Activated CD8-positive, alpha-beta memory T cell treated with anti-CD3 and anti-CD28 coated beads, Interleukin-2, amount 10 ng/mL, durations not matched to agents 7 days and 5 days (primary cell): ENCODE data around the gene PLXNB3. TPM values are rescaled to one million over a fixed set of nuclear protein-coding genes. Genes with fewer than 3 reads are reported as not detected.

Source experiments
- ATAC-seq: fragments of 150-1000 bp; cut with Tn5 transposase; one replicate; pipeline ENCODE4 v1.10.0; 2021; ENCODE audit warnings: moderate library complexity
- CTCF ChIA-PET: fragments of 350-600 bp; sonication (Branson Sonifier 250); formaldehyde crosslinking; loops from one replicate; lab custom pipeline; 2021; ENCODE audit warnings: antibody characterized with exemption; lab: Charles Lee
- DNase-seq: peaks from one replicate; pipeline ENCODE4 v3.0.0-alpha.2; 2020
- H3K27ac Mint-ChIP-seq: one replicate; pipeline ENCODE4 v1.8.0; 2021; ENCODE audit warnings: mild to moderate bottlenecking, mixed read lengths
- H3K27me3 Mint-ChIP-seq: one replicate; pipeline ENCODE4 v1.8.0; 2021; ENCODE audit warnings: mixed read lengths
- H3K36me3 Mint-ChIP-seq: one replicate; pipeline ENCODE4 v1.8.0; 2021; ENCODE audit warnings: mild to moderate bottlenecking, mixed read lengths
- H3K4me1 Mint-ChIP-seq: one replicate; pipeline ENCODE4 v1.8.0; 2021; ENCODE audit warnings: mixed read lengths
- H3K4me3 Mint-ChIP-seq: one replicate; pipeline ENCODE4 v1.8.0; 2021; ENCODE audit warnings: mild to moderate bottlenecking, moderate library complexity, mixed read lengths
- H3K9me3 Mint-ChIP-seq: one replicate; pipeline ENCODE4 v1.8.0; 2022; ENCODE audit warnings: low read depth, mixed read lengths
- total RNA-seq, 2 experiments: library from RNA; stranded (reverse); gene quantifications; one replicate each; pipeline ENCODE4 v1.2.3, GENCODE V29; 2021

Gene PLXNB3
- under 1 TPM; 0.42 to 0.50 TPM for total RNA-seq

DNA sequence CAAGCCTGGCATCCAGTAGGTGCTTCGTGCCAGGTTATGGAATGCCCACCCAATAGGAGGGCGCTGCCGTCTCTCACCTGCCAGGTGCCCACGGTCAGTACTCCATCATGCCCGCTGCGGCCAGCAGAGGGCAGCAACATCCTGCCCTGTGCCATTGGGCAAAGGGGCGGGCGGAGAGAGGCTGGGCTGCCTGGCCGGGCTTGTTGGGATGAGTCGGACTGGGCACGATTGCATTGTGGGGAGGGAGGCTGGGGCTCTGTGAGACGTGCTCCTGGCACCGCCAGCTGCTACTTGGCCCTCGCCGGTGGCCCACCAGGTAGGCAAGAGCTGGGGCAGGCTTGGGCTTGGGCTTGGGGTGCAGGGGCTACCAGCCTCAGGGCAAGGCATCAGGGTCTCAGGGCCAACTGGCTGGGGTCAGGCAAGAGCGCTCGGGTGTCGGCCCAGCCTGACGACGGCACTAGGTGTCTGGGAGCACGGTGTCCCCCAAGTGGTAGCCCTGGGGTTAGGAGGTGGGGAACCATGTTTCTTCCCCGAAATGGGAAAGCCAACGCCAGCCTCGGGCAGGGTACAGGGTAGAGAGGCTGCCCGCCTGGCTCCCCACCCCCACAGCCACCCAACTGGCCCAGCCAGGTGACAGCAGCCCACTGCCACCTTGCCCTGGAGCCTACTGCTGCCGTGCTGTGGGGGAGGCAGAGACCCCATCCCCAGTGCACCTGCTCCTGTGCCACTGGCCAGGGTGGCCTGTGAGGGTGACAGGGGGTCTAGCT, at the start of gene PLXNB3:
TSS of gene PLXNB3 (plus strand) at position 261 of the 767 bp plus-strand sequence. CDS start 1,287 bp downstream, outside the sequence.
- Mint-ChIP-seq H3K27me3 (no peaks in the 10 kb centered on the region), H3K4me3 (no peak within 1 kb of the TSS), H3K27ac (no peak within 1 kb of the TSS), H3K36me3 (no peaks in the 10 kb centered on the region), H3K4me1 (peaks cover 5% of the 10 kb centered on the region), H3K9me3 (no peaks in the 10 kb centered on the region)
- ATAC-seq, result peak; percentile 91
- CTCF ChIA-PET, result interaction anchor here (0.6 to 1.8 kb wide), 14 partner anchors 9 to 207 kb away, joined by 3 to 10 read pairs (median 3); partner anchors contain the start of genes ARHGAP4, IDH3G, RENBP and SSR4
- DNase-seq, result peak; percentile 77

DNA sequence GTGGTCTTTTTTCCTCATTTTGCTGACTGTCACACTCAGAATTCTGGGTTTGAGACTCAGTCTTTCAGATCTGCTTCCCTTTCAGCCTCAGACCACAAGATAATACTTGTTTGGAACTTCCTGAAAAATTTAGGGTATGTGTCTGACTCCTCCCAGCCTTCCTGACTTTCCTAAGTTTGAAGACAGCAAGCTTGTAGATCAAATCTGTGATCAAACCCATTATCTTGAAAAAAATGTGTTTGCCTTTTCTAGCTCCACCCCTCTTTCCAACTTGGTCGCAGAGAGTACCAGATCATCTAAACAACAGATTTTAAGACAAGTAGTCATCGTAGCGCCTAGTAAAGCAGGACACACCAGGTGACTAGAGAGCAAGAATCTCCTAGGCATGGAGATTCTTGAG, 49.8 kb upstream of the PLXNB3 start:
- CTCF ChIA-PET, result no interaction called here
- no peak overlapping the region for H3K27ac Mint-ChIP-seq
- DNase-seq (no peak), ATAC-seq (no peak)
- H3K27me3 Mint-ChIP-seq, result no peaks in the 10 kb centered on the region
- no peak overlapping the region for H3K4me3 Mint-ChIP-seq
- H3K9me3 Mint-ChIP-seq, result no peaks in the 10 kb centered on the region
- peaks cover 31% of the 10 kb centered on the region for H3K36me3 Mint-ChIP-seq
- H3K4me1 Mint-ChIP-seq, result peaks cover 5% of the 10 kb centered on the region

DNA sequence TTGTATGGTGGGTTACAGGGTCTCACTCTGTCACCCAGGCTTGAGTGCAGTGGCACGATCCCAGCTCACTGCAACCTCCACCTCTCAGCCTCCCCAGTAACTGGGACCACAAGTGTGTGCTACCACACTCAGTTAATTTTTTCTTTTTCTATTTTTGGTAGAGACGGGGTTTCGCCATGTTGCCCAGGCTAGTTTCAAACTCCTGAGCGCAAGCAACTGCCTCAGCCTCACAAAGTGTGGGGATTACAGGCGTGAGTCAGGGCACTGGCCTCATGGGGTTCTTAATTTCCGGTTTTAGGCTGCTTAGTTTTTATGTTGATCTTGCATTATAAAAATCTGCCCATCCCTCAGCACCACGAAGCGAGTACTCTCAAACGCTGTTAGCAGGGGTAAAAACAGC, 46.6 kb upstream of the PLXNB3 start:
- H3K4me1 Mint-ChIP-seq, result peaks cover 16% of the 10 kb centered on the region
- no peak for DNase-seq

DNA sequence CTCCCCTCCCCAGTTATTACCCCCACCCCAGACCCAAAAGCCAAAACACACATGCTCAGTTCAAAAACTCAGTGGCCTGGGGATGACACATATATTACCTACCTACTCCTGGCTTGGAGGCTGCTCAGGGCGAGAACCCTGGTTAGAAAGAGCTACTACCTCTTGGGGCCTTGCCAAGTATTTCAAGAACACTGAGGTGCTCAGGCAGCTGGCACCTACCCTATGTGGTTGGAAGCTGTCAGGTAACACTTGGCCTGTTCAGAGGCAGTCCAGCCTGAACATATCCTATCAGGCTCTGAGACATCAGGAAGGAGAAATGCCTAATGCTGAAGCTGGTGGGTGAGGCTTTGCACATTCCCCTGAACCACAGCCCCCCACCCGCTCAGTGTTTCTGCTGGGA, 44.8 kb upstream of the PLXNB3 start:
- Mint-ChIP-seq H3K27me3 (no peaks in the 10 kb centered on the region), H3K4me1 (peaks cover 20% of the 10 kb centered on the region), H3K27ac (no peak overlapping the region), H3K9me3 (no peaks in the 10 kb centered on the region), H3K4me3 (no peak overlapping the region), H3K36me3 (peaks cover 28% of the 10 kb centered on the region)
- CTCF ChIA-PET, result no interaction called here
- no peak for DNase-seq
- ATAC-seq, result no peak

More for the DNA sequence above, 46.6 kb upstream of the PLXNB3 start:
- no peaks in the 10 kb centered on the region for H3K27me3 Mint-ChIP-seq
- H3K4me3 Mint-ChIP-seq, result no peak overlapping the region
- H3K36me3 Mint-ChIP-seq, result peaks cover 34% of the 10 kb centered on the region
- H3K9me3 Mint-ChIP-seq, result no peaks in the 10 kb centered on the region
- ATAC-seq, result no peak
- CTCF ChIA-PET, result no interaction called here
- H3K27ac Mint-ChIP-seq, result no peak overlapping the region

DNA sequence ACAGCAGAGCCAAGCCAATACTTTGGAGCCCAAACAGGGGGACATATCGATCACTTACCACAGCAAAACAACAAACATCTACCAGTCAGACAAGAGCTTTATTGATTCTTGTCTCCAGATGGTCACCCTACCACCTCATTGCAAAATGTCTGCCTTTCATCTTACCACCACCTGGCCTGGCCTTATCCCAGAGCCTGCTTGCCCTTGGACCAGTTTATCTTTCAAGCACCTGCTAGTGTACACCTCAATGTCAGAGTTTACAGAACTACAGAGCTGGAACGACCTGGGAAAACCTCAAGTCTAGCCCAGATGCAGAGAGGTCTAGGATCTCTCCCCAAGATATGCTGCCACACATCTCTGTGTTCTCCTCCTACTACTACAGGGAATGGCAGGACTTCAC, 44.3 kb upstream of the PLXNB3 start:
- no peak for ATAC-seq
- DNase-seq, result no peak
- H3K36me3 Mint-ChIP-seq, result peaks cover 24% of the 10 kb centered on the region
- CTCF ChIA-PET, result no interaction called here
- no peak overlapping the region for H3K4me3 Mint-ChIP-seq
- no peaks in the 10 kb centered on the region for H3K27me3 Mint-ChIP-seq
- no peak overlapping the region for H3K27ac Mint-ChIP-seq
- H3K4me1 Mint-ChIP-seq, result peaks cover 20% of the 10 kb centered on the region
- H3K9me3 Mint-ChIP-seq, result no peaks in the 10 kb centered on the region

DNA sequence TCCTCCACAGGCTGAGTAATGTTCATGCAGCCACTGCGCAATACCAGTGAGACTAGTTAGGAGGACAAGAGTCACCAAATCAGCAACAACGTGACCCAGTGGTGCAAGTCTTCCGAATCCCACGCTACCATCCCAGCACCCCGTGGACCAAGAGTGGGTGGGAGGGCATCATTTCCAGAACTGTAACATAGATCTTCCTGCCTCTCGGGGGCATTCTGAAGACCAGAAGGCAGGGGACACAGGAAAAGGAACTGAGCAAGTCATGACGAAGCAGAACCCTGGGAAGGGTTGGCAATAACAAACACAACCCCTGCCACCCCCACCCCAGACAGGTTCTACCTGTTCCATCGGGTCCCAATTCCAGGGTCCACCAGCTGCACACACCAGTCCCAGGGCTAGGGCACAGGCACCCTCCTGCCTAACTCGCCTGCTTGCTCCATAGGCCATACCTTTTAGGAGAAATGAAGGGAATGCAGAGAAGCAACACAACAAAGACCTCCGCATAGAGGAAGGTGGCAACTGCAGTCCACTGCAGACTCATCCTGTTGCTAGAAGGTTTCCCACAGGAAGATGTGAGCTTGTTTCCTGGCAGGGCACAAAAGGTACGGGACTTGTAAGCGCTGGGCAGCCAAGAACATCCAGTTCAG, 41.2 kb upstream of the PLXNB3 start:
- H3K9me3 Mint-ChIP-seq, result no peaks in the 10 kb centered on the region
- H3K27me3 Mint-ChIP-seq, result no peaks in the 10 kb centered on the region
- peak overlapping the region; percentile 84 for H3K27ac Mint-ChIP-seq
- DNase-seq, result no peak
- peak overlapping the region; percentile 90 for H3K4me3 Mint-ChIP-seq
- peaks cover 38% of the 10 kb centered on the region for H3K4me1 Mint-ChIP-seq
- H3K36me3 Mint-ChIP-seq, result peaks cover 14% of the 10 kb centered on the region
- no peak for ATAC-seq
- CTCF ChIA-PET, result no interaction called here

DNA sequence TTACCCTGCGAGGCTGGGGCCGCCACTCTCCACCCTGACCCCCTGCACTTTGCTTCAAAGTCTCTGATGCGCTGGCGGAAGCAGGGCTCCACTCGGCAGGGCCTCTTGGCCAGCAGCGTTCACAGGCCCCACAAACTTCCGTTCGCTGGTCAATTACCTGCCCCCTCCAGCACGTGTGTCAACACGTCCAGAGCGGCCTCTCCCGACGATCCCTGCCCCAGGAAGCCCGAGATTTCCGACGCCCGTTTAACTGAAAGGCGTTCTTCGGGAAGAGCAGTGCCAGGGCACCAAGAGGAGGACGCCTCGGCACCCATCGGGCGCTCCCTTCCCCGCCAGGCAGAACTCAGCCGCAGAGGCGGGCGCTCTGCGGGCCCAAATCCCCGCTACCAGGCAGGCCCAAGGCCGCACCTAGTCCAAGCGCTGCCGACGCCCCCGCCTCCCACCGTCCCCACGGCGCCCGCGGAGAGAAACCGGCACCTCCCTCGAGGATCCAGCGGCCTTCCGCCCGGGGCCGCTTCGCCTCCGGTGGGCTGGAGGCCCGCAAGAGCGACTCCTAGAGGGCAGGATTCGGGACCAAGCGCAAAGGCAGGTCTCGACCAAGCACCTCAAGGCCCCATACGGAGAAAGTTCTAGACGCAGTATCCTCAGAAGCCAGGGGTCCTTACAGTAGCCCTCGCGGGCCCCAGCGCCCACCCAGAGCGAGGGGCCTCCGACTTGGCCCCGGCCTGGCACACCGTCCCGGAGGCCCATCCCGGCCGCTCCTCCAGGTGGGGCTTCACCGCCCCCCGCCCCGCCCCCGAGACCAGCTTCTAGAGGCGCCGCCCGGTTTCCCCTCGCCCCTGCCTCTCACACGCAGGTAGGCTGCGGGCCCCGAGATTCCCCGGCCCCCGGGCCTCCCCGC, 40.4 kb upstream of the PLXNB3 start:
- CTCF ChIA-PET, result no interaction called here
- no peaks in the 10 kb centered on the region for H3K27me3 Mint-ChIP-seq
- peak; percentile 68 for DNase-seq
- peaks cover 15% of the 10 kb centered on the region for H3K36me3 Mint-ChIP-seq
- peak; percentile 35 for ATAC-seq
- H3K27ac Mint-ChIP-seq, result peak overlapping the region; percentile 84
- peak overlapping the region; percentile 90 for H3K4me3 Mint-ChIP-seq
- peaks cover 41% of the 10 kb centered on the region for H3K4me1 Mint-ChIP-seq
- no peaks in the 10 kb centered on the region for H3K9me3 Mint-ChIP-seq

DNA sequence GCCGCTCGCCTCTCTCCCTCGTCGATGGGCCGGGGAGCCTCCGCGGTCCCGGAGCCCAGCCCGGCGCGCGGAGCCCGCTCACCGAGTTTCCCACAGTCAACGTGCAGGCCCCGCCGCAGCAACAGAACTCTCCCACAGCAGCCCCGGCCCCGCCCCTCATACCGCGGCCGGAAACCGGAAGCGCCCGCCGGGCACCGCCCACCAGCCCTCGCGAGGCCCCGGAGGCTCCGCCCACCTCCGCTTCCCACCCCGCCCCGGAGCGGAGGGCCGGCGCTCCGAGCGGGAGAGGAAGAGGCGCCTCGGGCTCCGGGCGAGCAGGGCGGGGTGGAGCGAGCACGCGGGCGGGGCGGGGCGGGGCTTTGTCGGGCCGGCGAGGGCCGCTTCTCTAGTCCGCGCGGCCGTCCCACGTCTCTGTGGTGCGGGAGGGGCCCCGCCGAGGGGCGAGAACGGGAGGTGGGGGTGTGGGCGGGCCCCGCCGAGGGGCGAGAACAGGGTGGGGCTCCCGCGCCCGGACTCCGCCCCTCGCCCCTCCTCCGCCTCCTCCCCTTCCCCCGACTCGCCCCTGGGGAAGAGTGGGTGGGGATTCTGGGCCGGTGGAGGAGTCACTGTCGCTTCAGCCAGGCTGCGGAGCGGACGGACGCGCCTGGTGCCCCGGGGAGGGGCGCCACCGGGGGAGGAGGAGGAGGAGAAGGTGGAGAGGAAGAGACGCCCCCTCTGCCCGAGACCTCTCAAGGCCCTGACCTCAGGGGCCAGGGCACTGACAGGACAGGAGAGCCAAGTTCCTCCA, 39.6 kb upstream of the PLXNB3 start, which contains the start of the genes ABCD1 and BCAP31:
TSS of gene ABCD1 (plus strand) at position 605 of the 787 bp plus-strand sequence. CDS start 411 bp downstream, outside the sequence.
TSS of gene BCAP31 (minus strand) at position 136 of the 787 bp plus-strand sequence. CDS start 1,143 bp downstream, outside the sequence.
- Mint-ChIP-seq H3K9me3 (no peaks in the 10 kb centered on the region), H3K4me3 (peak within 1 kb of the TSS; percentile 90), H3K27ac (peak within 1 kb of the TSS; percentile 84), H3K36me3 (peaks cover 12% of the 10 kb centered on the region), H3K4me1 (peaks cover 39% of the 10 kb centered on the region), H3K27me3 (no peaks in the 10 kb centered on the region)
- ATAC-seq, result peak; percentile 76
- CTCF ChIA-PET, result no interaction called here
- peak; percentile 92 for DNase-seq

DNA sequence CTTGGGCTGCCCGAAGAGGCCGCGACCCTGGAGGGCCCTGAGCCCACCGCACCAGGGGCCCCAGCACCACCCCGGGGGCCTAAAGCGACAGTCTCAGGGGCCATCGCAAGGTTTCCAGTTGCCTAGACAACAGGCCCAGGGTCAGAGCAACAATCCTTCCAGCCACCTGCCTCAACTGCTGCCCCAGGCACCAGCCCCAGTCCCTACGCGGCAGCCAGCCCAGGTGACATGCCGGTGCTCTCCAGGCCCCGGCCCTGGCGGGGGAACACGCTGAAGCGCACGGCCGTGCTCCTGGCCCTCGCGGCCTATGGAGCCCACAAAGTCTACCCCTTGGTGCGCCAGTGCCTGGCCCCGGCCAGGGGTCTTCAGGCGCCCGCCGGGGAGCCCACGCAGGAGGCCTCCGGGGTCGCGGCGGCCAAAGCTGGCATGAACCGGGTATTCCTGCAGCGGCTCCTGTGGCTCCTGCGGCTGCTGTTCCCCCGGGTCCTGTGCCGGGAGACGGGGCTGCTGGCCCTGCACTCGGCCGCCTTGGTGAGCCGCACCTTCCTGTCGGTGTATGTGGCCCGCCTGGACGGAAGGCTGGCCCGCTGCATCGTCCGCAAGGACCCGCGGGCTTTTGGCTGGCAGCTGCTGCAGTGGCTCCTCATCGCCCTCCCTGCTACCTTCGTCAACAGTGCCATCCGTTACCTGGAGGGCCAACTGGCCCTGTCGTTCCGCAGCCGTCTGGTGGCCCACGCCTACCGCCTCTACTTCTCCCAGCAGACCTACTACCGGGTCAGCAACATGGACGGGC, 38.8 kb upstream of the PLXNB3 start:
- Mint-ChIP-seq H3K9me3 (no peaks in the 10 kb centered on the region), H3K27me3 (no peaks in the 10 kb centered on the region), H3K4me1 (peaks cover 41% of the 10 kb centered on the region), H3K27ac (peak overlapping the region; percentile 40), H3K36me3 (peaks cover 15% of the 10 kb centered on the region), H3K4me3 (peak overlapping the region; percentile 66)
- DNase-seq (peak; percentile 40), ATAC-seq (peak; percentile 1)
- CTCF ChIA-PET, result no interaction called here

DNA sequence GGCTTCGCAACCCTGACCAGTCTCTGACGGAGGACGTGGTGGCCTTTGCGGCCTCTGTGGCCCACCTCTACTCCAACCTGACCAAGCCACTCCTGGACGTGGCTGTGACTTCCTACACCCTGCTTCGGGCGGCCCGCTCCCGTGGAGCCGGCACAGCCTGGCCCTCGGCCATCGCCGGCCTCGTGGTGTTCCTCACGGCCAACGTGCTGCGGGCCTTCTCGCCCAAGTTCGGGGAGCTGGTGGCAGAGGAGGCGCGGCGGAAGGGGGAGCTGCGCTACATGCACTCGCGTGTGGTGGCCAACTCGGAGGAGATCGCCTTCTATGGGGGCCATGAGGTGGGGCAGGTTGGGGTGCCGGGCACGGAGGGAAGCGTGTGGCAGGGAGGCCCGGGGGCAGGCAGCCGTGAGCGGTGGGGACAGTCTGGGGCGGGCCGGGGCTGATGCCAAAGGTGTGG, 38.2 kb upstream of the PLXNB3 start:
- CTCF ChIA-PET, result interaction anchor here (1.7 kb wide), 1 partner anchor 9 kb away, joined by 7 read pairs; no protein-coding TSS in a partner anchor
- H3K27ac Mint-ChIP-seq, result peak overlapping the region; percentile 40

DNA sequence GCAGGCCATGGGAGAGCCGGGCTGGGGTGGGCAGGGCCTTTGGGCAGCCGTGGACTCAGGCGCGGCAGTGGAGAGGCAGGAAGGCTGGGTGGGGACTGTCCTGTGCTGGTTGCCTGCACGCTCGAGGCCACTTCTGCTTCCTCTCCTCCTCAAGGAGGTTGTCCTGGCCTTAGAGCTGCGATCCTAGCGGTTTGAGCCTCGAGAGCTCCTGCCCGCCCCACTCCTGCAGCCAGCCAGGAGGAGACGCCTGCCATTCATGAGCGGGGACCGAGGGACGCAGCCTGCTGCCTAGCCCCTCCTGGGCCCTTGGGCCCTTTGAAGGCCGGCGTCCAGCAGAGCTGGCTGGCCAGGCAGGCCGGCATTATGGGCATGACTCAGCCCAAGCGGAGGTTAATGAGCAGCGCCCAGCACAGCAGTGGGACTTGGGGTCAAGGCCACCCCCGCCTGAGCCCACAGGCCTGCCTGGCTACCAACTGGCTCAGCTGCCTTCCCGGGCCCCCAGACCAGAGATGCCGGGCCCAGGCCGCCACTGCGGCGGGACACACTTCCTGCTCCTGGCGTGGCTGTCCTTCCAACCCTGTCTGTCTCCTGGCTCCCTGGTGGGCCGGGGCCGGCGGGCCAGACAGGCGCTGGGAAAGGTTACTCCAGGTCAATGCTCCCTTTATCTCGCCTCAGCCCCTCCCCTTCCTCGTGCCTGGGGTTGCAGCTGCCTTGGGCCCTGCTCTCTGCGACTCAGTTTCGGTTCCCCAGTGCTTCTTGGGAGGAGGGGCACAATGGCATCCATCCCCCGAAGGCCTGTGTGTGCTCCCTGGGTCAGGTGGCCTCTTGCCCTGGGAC, 37.5 kb upstream of the PLXNB3 start:
- peak; percentile 77 for DNase-seq
- Mint-ChIP-seq H3K27ac (peak overlapping the region; percentile 79), H3K4me1 (peaks cover 49% of the 10 kb centered on the region), H3K4me3 (peak overlapping the region; percentile 63), H3K36me3 (peaks cover 22% of the 10 kb centered on the region), H3K9me3 (no peaks in the 10 kb centered on the region), H3K27me3 (no peaks in the 10 kb centered on the region)
- CTCF ChIA-PET, result interaction anchor here (1.0 to 1.7 kb wide), 3 partner anchors 8 to 221 kb away, joined by 3 to 7 read pairs (median 6); no protein-coding TSS in a partner anchor
- ATAC-seq, result peak; percentile 11

More for the DNA sequence above, 38.2 kb upstream of the PLXNB3 start:
- Mint-ChIP-seq H3K4me3 (peak overlapping the region; percentile 63), H3K27me3 (no peaks in the 10 kb centered on the region), H3K36me3 (peaks cover 15% of the 10 kb centered on the region), H3K4me1 (peaks cover 43% of the 10 kb centered on the region), H3K9me3 (no peaks in the 10 kb centered on the region)
- ATAC-seq, result no peak
- peak; percentile 40 for DNase-seq
